Measurements from ENCODE around the gene NTNG2.

DNA sequence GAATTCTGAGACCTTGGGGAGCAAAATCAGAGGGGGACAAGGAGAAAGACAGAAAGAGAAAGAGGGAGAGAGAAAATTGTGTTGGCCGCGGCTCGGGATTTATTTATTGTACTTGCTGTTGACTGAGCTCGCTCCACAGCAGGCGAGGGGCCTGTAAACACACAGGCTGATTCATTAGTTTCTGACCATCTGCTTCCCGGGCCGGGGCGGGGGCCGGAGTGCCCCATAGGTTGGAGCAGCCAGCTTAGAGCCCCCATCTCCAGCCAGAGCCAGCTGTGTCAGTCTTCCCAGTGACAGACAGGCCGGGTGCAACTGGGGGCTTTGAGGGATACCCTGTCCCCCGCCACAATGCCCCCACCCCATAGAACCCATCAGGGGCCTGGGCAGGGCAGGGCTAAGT, 30.9 kb downstream of the NTNG2 start:
- TF ChIP-seq, protein P1, sequence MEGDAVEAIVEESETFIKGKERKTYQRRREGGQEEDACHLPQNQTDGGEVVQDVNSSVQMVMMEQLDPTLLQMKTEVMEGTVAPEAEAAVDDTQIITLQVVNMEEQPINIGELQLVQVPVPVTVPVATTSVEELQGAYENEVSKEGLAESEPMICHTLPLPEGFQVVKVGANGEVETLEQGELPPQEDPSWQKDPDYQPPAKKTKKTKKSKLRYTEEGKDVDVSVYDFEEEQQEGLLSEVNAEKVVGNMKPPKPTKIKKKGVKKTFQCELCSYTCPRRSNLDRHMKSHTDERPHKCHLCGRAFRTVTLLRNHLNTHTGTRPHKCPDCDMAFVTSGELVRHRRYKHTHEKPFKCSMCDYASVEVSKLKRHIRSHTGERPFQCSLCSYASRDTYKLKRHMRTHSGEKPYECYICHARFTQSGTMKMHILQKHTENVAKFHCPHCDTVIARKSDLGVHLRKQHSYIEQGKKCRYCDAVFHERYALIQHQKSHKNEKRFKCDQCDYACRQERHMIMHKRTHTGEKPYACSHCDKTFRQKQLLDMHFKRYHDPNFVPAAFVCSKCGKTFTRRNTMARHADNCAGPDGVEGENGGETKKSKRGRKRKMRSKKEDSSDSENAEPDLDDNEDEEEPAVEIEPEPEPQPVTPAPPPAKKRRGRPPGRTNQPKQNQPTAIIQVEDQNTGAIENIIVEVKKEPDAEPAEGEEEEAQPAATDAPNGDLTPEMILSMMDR (IDR thresholded peaks at IDR 0.05; ENCODE audit: insufficient read depth, low read depth, low read length) = no peak
- TF ChIP-seq EZH2 (IDR thresholded peaks at IDR 0.05; ENCODE audit: insufficient read depth, low read length) = no peak
